GM20000 (cell line): ENCODE data around the gene CAPN14.

Source experiments
- DNase-seq: peaks from one replicate; pipeline ENCODE4 v3.0.0; 2012; ENCODE audit warnings: low spot score
- TF ChIP-seq, protein P1 (sequence below): IDR thresholded peaks from 2 replicates; pipeline ENCODE4 v1.5.1; 2012; ENCODE audit warnings: mild to moderate bottlenecking, control low read depth; ENCODE audit errors: extremely low read depth, missing control alignments

The CAPN14 gene

DNA sequence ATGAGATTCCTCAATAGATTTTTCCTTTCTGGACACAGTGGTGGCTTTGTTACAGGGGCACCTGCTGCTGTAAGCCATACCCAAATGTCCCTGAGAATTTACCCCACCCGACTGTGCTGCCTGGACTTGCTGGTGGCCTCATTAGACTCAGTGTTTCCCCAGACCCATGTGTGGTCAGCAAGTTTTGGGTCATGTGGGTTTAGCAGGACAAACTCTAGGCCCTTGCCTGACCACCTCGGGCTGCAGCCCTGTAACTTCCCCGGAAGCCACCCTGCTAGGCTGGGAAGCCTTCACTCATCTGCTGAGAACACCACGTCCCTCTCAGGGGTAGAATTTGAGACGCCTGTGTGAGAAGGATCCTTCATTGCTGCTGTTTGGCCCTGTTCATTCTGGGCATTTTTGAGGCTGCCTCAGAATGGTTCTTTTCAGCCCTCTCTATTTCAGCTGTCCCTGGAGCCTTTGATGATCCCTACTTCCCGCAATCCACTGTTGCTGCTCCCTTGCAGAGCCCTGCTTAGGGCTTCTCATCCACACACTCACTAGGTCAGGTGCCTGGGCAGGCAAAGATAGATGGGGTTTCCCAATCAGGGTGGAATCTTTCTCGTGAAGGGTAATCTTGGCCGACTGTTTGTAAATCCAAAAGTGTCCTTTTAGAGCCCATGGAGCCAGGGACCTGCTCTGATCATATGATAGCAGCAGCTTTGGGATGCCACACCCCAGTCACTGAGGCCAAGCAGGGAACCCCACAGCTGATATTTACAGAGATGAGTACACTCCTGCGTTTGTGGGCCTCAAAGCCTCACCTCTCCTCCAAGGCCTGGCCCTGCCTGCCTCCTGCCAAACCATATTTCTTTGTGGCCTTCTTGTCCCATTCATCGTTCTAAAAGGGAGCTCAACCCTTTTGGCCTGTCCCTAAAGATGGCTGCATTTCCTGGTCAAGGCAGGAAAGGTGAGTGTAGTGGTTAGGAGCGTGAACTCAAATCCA lies 23.4 kb upstream of the CAPN14 start:
- TF ChIP-seq, protein P1, sequence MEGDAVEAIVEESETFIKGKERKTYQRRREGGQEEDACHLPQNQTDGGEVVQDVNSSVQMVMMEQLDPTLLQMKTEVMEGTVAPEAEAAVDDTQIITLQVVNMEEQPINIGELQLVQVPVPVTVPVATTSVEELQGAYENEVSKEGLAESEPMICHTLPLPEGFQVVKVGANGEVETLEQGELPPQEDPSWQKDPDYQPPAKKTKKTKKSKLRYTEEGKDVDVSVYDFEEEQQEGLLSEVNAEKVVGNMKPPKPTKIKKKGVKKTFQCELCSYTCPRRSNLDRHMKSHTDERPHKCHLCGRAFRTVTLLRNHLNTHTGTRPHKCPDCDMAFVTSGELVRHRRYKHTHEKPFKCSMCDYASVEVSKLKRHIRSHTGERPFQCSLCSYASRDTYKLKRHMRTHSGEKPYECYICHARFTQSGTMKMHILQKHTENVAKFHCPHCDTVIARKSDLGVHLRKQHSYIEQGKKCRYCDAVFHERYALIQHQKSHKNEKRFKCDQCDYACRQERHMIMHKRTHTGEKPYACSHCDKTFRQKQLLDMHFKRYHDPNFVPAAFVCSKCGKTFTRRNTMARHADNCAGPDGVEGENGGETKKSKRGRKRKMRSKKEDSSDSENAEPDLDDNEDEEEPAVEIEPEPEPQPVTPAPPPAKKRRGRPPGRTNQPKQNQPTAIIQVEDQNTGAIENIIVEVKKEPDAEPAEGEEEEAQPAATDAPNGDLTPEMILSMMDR: no peak
- no peak for DNase-seq

DNA sequence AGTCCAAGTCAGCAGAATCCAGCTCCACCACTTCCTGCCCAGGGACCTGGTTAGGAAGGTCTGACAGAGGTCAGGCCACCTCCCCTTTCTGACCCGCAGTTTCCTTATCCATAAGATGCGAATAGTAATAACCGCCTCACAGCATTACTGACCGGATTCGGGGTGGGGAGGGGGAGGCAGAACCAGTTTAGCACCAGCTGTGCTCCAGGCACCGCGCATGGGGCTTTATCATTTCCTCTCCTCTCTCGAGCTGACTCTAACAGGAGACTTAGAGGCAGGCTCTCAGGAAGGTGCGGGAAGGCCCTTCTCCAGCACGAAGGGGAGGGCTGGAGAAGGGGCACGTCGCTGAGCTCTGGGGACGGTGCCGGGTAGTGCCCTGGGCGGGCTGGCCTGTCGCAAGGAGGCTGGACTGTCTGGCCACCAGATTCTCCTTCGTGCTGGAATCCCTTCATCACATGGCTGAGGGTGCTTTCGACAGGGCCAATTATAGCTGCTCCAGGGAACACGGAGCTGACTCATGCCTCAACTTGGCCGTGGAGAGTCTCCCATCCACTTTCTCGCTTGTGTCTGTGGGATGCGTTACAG lies 22.4 kb upstream of the CAPN14 start:
- TF ChIP-seq, protein P1: no peak
- DNase-seq: no peak

DNA sequence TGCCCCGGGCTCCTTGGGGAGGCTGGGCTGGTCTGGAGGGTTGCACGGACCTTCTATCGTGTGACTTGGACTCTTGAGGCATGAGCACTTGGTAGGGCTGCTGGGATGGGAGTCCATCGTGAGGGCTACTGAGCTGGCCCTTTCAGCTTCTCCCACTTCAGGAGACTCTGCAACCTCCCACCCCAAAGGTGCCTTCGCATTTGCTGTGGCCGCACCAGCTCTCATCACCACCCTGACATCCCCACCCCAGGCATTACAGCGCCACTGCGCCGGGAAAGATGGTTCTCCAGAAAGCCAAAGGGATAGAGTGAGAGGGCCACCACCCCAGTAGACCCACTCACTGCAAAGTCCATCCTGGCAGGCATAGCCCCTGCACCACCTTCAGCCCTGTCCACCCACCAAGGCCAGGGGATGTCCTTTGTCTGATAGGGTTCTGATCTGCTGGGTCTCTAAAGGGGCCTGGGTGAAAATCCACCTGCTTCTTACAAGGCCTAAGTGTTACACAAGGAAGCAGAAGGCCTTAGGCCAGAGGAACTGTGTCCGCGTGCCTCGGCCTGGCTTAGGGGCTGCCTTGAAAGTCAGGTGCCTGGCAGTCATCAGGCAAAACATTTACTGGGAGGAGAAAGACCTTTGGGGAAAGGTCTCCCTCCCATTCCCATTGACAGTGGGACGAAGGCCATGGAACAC lies 21.7 kb upstream of the CAPN14 start:
- no peak for DNase-seq
- TF ChIP-seq, protein P1: no peak

DNA sequence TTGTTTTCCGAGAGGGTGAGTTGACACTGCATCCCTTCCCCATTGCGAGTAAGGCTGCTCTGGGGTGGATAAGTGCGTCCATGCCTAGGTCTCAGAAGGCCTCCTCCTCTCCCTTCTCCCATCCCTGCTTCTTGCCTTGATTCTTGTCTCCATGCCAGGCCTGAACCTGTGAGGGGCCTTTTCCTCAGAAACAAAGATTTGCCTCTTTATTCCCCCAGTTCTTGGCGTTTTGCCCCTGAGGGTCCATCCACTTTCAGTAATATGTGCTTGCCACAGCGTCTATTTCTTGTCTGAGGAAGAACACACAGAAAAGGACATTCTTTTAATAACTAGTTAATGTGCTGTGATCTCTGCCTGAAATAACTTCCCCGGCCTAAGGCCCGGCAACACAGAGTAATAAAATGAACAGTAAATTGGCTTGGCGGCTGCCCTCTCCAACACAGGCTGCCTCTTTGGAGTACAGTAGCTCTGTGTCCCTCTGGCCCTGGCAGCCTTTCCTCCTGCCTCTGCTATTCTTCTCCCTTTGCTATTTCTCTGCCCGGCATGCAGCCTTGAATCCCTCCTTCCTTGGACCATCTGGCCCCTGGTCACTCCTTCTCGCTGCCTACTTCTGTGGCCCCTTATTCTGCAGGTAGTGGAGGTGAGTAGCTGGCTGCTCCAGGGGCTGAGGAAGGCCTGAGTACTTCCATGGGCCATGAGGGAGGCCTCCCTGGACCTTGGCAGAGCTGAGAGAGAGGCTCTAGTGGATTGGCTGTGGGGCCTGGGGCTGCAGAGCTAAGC lies 21.0 kb upstream of the CAPN14 start:
- DNase-seq: no peak
- TF ChIP-seq, protein P1: no peak

DNA sequence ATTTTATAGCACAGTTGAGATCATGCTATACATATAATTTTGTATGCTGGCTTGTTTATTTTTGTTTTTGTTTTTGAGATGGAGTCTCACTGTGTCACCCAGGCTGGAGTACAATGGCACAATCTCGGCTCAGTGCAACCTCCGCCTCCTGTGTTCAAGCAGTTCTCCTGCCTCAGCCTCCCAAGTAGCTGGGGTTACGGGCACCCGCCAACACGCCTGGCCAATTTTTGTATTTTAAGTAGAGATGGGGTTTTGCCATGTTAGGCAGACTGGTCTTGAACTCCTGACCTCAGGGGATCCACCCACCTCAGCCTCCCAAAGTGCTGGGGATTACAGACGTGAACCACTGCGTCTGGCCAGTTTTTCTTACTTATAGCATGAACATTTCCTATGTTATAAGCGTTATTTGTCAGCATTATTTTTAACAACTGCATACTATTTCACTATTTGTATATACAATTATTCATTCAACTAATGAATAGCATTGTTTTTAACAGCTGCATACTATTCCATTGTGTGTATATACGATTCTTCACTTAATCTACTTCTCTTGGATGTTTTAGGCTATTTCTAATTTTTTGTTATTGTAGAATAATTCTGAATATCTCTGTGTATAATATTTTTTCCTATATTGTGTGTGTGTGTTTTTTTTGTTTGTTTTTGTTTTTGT lies 20.2 kb upstream of the CAPN14 start:
- TF ChIP-seq, protein P1: no peak
- DNase-seq: no peak

DNA sequence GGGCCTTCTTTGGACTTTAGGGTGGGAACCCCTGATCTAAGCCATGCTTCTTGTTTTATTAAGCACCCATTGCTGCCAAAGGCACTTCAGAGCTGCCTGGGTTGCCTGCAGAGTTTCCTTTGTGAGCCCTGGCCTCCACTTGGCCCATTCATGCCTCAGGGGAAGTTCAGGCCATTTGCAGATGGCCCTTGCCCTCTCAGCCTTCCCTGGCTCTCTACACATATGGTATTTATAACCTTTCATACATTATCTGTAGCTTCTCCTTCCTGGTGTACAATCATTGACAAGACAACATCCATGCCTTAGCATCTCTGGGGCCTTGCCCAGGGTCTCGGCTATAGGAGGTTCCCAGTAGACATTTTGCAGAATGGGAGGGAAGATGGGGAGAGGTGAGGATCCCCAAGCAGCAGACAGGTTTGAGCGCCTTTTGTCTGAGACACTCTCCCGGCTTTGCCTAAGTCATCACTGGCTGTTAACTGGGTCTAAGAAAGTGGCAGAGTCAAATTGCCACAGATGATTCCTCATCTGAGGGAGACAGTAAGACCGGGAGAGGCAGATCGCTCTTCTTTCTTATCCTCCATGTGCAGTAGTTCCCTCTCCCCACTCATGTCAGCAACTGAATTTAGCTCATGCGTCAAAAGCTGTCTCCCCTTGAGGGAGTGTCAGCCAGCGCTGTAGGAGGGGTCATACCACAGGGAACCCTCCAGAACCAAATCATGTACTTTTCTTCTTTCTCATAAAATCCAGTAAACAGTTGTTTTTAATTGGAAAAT lies 19.3 kb upstream of the CAPN14 start:
- DNase-seq: no peak
- TF ChIP-seq, protein P1: no peak
